GM10266 (cell line): ENCODE data around the gene CHD9.
A peak's percentile ranks its signal among the peaks of the same experiment; 100 is the strongest.

Experiments used
- DNase-seq: peaks from one replicate; pipeline ENCODE4 v3.0.0; 2012; ENCODE audit errors: extremely low spot score
- TF ChIP-seq, protein P1 (sequence below): IDR thresholded peaks from 2 replicates; pipeline ENCODE4 v1.5.1; 2012; ENCODE audit warnings: mild to moderate bottlenecking, low read depth; ENCODE audit not compliant: control insufficient read depth, insufficient read depth; ENCODE audit errors: missing control alignments

CHD9 gene

DNA sequence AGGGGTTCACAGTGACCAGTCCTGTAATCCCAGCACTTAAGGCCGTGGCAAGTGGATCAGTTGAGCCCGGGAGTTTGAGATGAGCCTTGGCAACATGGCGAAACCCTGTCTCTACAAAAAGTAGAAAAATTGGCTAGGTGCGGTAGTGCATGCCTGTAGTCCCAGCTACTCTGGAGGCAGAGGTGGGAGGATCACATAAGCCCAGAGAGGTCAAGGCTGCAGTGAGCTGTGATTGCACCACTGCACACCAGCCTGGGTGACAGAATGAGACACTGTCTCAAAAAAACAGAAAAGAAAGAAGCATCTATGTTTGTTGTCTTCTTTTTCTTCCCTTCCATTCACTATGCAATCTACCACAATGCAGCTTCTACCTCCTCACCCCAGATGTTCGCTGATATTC, 227.5 kb downstream of the CHD9 start:
- DNase-seq = no peak
- TF ChIP-seq, protein P1, sequence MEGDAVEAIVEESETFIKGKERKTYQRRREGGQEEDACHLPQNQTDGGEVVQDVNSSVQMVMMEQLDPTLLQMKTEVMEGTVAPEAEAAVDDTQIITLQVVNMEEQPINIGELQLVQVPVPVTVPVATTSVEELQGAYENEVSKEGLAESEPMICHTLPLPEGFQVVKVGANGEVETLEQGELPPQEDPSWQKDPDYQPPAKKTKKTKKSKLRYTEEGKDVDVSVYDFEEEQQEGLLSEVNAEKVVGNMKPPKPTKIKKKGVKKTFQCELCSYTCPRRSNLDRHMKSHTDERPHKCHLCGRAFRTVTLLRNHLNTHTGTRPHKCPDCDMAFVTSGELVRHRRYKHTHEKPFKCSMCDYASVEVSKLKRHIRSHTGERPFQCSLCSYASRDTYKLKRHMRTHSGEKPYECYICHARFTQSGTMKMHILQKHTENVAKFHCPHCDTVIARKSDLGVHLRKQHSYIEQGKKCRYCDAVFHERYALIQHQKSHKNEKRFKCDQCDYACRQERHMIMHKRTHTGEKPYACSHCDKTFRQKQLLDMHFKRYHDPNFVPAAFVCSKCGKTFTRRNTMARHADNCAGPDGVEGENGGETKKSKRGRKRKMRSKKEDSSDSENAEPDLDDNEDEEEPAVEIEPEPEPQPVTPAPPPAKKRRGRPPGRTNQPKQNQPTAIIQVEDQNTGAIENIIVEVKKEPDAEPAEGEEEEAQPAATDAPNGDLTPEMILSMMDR = no peak

DNA sequence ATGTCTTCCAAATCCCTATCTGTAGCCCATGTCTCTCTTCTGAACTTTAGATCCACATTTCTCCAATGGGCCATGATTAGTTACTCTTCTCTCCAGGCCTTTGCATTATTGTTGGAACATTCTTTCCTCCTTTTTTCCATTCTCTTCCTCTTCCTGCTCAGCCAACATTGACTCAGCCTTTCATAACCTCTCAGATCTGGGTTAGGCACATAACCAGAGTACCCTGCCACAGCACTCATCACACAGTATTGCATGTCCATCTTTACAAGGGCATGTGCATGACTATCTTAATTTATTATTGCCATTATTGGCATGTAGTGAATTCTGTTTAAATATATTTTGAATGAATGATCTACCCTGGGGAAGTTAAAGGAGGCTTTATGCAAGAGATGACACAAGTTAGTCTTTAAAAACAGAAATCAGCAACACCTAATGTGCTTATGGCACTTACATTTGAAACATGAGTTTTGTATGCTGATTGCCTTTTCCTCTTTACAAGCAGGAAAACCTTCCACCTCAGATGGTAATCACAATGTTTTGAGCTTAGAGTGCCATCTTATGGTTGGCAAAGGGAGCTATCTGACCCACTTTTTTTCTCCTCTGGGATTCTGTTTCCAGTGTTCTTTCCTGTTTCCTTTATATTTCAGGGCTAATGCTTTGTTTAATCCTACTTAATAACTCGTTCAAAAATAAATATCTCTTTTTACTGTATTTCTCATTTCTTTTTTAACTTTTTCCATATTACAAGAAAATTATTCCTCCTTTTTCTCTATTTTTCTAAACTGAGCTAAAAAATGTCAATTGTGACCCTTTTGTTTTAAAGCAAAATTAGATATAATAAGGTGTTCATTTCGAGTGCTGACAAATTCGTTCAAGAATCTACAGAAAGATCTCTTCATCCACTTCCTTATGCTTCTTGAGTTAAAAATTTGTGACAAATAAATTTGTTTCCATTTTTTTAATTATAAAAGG, 228.5 kb downstream of the CHD9 start:
- DNase-seq = peak; percentile 10
- TF ChIP-seq, protein P1 = peak; percentile 52

GRCh38 chr16:53285236-53285635, 230.4 kb downstream of the CHD9 start:
- TF ChIP-seq, protein P1 = no peak
- DNase-seq = no peak

GRCh38 chr16:53290520-53290919, 235.7 kb downstream of the CHD9 start:
- TF ChIP-seq, protein P1 = no peak

DNA sequence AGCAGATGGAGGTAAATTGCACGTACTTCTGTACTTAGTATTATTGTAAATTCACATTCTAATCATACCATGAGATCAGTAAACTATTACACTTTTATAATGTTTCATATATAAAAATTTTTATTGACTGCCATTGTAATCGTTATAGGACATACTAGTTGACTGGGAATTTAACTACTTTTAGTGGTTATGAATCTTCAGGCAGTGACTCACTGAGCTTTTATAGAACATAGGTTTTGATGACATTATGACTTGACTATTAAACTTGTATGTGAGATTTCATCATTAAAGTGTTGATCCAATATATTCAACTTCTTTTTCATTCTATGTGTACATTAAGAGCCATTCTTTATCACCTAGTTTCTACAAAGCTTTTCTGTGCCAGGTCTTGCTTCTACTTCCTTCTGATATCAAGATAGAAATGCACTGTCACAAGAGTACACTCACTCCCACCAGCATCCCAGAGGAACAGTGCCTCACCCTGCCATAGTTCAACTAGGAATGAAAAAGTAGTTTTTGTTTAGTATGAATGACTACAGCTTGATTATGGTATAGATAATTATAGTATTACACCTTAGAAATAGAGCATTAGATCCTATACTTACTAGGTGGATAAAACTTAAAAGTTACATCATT, 237.1 kb downstream of the CHD9 start:
- DNase-seq = no peak
- TF ChIP-seq, protein P1 = no peak

More at GRCh38 chr16:53290520-53290919, 235.7 kb downstream of the CHD9 start:
- DNase-seq = no peak

DNA sequence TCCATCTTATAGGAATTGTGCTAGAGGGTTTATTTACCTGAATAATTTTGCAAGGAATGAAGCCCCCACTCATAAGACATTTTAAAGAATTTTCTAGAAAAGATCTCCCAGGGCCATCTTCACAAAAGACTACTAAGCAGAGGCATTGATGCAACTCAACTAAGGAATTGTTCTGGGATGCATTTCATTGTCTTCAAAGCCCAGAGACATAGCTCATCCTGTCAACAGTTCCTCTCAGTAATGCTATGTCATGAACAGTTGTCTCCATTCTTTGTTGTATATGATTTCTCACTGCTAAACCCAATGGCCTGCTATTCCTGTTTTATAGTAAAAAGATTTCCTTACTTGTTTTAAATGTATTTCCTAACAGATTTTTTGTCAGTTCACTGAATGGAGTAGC, 242.7 kb downstream of the CHD9 start:
- TF ChIP-seq, protein P1 = no peak
- no peak for DNase-seq

GRCh38 chr16:53304334-53304733, 249.5 kb downstream of the CHD9 start:
- no peak for DNase-seq
- TF ChIP-seq, protein P1 = no peak
